Amniotic stem cell (primary cell): ENCODE results near the gene LIMA1.
"Not testable (repeated sequence)": the region's sequence is repeated elsewhere in the genome, so short reads cannot be mapped to it uniquely, and the experiment has no call there.

Source experiments
- DNase-seq: peaks from one replicate; lab custom pipeline; 2025; lab: John Stamatoyannopoulos, UW

Gene LIMA1

DNA sequence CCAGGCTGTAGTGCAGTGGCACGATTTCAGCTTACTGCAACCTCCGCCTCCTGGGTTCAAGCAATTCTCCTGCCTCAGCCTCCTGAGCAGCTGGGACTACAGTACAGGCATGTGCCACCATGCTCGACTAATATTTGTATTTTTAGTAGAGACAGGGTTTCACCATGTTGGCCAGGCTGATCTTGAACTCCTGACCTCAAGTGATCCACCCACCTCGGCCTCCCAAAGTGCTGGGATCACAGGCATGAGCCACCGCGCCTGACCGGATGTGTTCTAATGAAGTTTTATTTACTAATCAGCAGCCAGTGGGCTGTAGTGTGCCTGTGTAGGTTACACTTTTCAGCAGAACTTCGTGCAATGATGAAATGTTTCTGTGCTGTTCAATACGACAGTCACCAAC lies 35.7 kb downstream of the LIMA1 start:
- DNase-seq = not testable (repeated sequence)

DNA sequence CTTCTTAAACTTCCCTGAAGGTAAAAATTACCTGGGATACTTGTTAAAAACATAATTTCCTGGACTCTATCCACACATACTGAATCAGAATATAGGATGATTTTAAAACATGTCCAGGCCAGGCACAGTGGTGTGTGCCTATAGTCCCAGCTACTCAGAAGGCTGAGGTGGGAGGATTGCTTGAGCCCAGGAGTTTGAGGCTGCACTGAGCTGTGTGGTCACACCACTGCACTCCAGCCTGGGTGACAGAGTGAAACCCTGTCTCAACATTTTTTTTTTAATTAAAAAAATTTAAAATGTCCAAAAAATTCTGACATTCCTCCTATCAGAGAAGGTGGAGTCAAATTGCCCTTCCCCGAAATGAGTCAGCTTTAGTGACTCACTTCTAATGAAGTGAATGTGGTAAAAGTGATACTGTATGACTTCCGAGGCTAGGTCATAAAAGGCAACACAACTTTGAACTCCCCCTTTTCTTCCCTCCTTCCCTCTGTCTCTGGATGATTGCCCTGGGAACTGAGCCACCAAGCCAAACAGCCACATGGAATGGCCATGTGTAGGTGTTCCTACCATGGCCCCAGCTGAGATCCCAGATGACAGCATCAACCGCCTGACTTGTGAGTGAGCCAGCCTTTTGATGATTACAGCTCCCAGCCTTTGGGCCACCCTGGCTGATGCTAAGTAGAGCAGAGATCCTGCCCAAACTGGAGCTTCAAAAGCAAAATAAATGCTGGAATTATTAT lies 36.3 kb downstream of the LIMA1 start:
- peak; percentile 68 for DNase-seq

DNA sequence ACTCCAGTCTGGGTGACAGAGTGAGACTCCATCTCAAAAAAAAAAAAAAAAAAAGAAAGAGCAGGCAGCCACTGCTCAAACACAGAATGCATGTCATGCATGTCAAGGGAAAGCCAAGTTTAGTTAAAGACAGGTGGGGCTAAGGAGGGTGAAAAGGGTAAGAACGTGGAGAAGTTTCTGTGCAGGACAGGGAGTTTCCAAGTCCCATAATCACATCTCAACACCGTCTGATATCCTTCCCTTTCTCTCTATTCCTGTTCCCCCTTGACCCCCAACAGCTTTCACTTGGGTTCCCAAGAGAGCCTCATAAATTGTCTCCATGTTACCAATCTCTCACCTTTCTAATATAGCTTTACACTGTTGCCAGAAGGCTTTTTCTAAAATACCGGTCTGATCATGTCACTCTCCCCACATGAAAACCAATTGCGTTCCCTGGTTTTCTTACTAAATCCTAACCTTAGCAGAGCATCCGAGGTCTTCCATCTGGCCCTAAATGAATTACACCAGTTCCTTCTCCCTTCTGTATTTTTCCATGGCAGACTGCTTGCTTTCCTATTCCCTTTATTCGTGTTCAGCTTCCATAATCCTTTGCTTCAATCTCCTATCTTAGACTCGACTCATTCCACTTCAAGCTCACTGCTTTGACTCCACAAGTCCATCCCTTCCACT lies 37.0 kb downstream of the LIMA1 start:
- no peak for DNase-seq

DNA sequence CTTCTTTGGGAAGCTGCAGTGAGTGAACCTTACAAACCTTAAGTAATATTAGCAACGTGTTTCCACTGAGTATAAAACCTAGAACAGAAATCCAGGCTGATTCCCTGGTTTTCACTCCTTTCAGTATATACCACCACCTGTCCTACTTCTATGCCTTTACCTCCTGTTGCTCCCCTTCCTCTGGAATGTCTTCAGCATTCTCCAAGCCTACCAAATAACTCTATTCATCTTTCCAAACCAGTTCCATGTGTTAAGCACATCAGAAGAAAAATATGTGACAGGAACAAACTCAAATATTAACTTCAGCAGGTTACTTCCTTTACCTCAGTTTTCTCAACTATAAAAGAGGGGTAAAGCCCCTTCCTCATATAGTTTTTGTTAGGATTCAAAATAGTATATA lies 39.8 kb downstream of the LIMA1 start:
- no peak for DNase-seq

GRCh38 chr12:50242751-50243191 lies 40.5 kb downstream of the LIMA1 start:
- DNase-seq = no peak

- DNase-seq = no peak
Observed at GRCh38 chr12:50241178-50241577, 42.1 kb downstream of the LIMA1 start.

DNA sequence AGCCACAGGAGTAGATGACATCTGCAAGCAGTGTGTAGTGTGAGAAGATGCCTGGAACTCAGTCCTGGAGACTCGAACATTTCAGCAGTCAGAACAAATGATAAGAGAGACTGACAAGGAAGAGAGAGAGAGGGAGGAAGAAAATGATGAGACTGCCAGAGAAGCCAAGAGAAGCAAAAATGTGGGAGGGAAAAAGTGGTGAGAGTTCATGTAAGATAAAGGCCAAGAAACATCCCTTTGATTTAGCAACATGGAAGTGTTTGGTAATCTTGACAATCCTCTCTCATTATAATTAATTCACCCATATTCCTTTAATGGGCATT lies 42.6 kb downstream of the LIMA1 start:
- DNase-seq = no peak

DNA sequence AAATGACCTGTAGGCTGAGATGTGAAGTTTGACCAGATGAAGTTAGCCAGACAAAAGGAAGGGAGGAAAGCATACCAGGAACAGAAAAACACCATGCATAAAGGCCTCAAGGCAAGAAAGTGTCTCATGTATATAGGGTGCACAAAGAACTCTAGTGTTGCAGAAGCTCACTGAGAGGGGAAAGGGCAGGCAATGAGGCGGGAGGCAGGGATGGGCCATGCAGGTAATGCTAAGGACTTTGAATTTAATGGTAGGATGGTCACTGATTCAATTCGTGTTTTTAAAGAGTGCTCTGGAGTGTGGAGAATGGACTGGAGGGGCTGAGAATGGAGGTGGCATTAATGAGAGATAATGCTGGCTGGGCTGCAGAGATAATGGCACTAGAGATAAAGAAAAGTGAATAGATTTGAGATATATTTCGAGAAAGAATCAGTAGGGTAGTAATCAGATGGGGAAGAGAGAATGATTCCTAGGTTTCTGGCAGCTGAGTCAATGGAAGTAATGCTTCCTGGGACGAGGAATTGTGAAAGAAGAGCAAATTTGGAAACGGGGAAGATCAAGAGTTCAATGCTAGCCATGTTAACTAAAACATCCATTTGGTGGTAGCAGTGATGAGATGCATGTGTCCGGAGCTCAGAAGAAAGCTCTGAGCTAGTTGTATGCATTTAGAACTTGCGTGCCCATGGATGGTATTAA lies 43.1 kb downstream of the LIMA1 start:
- DNase-seq = no peak

GRCh38 chr12:50239355-50239891 lies 43.9 kb downstream of the LIMA1 start:
- no peak for DNase-seq

DNA sequence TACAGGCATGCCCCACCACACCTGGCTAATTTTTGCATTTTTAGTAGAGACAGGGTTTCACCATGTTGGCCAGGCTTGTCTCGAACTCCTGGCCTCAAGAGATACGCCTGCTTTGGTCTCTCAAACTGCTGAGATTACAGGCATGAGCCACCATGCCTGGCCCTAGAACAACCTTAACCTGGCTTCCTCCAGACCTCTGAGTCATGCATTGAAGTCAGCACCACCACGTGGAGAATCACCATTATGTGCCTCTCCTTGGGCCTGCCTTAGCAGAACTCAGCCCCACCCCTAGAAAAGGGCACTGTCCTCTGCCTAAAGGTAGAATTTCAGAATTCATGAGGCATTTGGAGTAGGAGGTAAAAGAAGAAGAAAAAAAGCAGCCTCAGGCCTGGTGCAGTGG lies 49.0 kb downstream of the LIMA1 start:
- DNase-seq = no peak

- no peak for DNase-seq
Observed at GRCh38 chr12:50232771-50233209, 50.5 kb downstream of the LIMA1 start.

- DNase-seq = no peak
Observed at GRCh38 chr12:50232206-50232605, 51.1 kb downstream of the LIMA1 start.

- no peak for DNase-seq
Observed at GRCh38 chr12:50231346-50231745, 52.0 kb downstream of the LIMA1 start.

DNA sequence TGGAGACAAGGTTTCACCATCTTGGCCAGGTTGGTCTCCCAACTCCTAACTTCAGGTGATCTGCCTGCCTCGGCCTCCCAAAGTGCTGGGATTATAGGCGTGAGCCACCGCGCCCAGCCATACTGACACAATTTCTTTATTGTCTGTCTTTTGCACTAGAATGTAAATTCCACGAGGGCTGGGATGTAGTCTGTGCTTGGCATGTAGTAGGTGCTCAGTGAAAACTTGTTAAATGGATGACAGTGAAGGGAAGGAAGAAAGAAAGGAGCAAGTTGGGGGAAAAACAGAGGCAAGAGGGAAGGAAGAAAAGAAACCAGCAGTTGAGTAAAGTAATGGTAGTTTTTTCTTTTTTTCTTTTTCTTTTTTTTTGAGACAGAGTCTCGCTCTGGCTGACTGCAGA lies 53.1 kb downstream of the LIMA1 start:
- no peak for DNase-seq

- DNase-seq = no peak
Observed at GRCh38 chr12:50224026-50224692, 59.2 kb downstream of the LIMA1 start.

DNA sequence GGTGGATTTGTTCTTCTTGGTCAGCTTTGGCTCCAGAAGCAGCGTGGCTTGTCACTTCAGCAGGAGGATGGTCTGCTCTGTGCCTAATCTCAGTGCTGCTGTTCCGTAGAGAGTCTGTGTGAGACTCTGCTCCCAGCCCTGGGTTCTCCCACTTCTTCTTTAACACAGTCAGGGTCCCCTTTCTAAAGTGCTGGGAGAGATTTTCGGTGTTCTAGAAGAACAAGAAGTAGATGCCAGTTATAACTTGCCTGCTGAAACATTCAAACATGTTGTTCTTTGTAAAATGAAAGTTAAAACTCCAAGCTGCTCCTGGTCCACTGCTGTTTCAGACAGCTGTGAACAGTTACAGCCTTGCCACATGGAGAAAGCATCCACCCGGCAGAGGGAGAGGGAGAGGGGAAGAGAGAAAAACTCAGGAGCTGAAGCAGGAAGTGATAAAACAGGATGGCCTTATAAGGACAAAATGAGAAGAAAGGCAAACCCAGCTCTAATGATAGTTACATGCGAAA lies 61.0 kb downstream of the LIMA1 start:
- DNase-seq = peak; percentile 89

GRCh38 chr12:50221228-50222008 lies 61.9 kb downstream of the LIMA1 start:
- DNase-seq = no peak

- no peak for DNase-seq
Observed at GRCh38 chr12:50220363-50220995, 62.8 kb downstream of the LIMA1 start.

- no peak for DNase-seq
Observed at GRCh38 chr12:50219544-50219943, 63.8 kb downstream of the LIMA1 start.

DNA sequence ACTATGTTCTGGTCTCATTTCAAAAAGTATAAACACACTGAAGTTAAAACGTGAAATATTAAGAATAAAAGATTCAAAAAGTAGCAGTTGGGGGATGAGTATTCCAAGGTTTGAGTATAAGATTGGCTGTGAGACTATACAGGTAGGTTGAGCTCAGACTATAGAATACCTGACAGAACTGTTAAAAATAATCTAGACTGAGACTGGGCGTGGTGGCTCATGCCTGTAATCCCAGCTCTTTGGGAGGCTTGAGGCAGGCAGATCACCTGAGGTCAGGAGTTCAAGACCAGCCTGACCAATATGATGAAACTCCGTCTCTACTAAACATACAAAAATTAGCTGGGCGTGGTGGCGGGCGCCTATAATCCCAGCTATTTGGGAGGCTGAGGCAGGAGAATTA lies 64.3 kb downstream of the LIMA1 start:
- not testable (repeated sequence) for DNase-seq

DNA sequence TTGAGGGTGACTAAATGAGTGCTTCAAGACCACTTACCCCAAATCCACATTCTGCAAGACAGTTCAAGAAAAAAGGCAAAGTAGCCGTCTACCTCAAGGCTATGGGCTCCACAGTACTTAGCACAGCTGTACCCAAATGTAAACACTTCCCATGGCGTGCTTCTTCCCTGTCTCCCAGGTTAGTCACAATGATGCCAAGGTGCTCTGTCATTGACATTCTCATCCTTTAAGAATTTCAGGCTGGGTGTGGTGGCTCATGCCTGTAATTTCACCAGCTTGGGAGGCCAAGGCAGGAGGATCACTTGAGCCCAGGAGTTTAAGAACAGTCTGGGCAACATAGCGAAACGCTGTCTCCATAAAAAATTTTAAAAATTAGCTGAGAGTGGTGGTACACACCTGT lies 64.9 kb downstream of the LIMA1 start:
- DNase-seq = no peak
